Measurements from ENCODE around the gene CLN5.

GRCh38 chr13:76967031-76967430 lies 24.9 kb upstream of the CLN5 start:
- no peak for TF ChIP-seq CTCF (optimal IDR thresholded peaks at IDR 0.05 in 1 of 3, IDR thresholded peaks at IDR 0.05 in 1 of 3, conservative IDR thresholded peaks at IDR 0.05 in 1 of 3; ENCODE audit: extremely low read depth in 1 of 3, insufficient read depth in 2 of 3, low read length in 3 of 3)
- TF ChIP-seq EZH2 (IDR thresholded peaks at IDR 0.05; ENCODE audit: low read length), result no peak

Measured in keratinocyte (primary cell).